Muscle of back (tissue), 11 donors: ENCODE data around the gene PERM1. TPM values are rescaled to one million over a fixed set of nuclear protein-coding genes. Genes with fewer than 3 reads are reported as not detected.
"Not testable (repeated sequence)": the region's sequence is repeated elsewhere in the genome, so short reads cannot be mapped to it uniquely, and the experiment has no call there.

Experiments used
- DNase-seq, 3 donors: peaks; one replicate each; pipeline versions ENCODE4 v3.0.0 to v3.0.0-alpha.2; 2013
- polyA plus RNA-seq, 10 donors: library from polyadenylated mRNA; unstranded; fragments of 120-200 nt; gene quantifications; one replicate each; pipeline ENCODE4 v1.2.1, GENCODE V29; 2013; ENCODE audit not compliant: insufficient read length in 10 of 10

Gene PERM1
- polyA plus RNA-seq, 10 donors: 0.97 to 2.9 (median 1.6) TPM

DNA sequence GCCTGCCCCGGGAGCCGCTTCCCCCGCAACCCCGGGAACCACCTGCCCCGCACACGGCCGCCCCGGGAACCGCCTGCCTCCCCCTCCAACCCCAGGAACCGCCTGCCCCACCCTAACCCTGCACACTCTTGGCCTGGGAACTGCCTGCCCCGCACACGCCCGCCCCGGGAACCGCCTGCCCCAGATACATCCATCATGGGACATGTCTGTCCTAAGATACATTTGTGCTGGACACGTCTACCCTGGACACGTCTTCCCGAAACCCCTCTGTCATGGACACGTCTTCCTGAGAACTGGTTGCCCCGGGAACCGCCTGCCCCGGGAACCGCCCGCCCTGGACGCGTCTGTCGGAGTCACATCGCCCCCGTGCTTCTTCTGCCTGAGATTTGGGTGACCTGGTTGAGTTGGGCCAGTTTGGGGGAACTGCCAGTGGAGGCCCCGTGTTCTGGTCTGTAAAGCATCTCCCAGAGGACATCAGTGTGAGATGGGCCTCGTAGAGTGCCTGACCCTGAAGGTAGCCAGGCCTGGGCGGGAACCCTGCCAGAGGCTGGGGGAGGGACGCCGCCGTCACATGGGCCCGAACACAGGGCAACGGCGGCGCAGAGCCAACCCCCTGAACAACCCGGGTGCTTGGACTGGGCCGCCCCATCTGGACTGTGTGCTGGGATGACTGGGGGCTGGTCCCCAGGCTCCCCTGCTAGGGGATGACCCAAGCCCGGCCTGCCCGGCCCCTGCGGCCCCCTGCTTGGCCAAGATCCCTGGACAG is 3.6 kb downstream of the PERM1 start:
- no peak for DNase-seq

DNA sequence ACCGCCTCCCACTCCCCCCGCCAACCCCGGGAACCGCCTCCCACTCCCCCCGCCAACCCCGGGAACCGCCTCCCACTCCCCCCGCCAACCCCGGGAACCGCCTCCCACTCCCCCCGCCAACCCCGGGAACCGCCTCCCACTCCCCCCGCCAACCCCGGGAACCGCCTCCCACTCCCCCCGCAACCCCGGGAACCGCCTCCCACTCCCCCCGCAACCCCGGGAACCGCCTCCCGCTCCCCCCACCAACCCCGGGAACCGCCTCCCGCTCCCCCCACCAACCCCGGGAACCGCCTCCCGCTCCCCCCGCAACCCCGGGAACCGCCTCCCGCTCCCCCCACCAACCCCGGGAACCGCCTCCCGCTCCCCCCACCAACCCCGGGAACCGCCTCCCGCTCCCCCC is 5.1 kb downstream of the PERM1 start:
- DNase-seq: not testable (repeated sequence)

DNA sequence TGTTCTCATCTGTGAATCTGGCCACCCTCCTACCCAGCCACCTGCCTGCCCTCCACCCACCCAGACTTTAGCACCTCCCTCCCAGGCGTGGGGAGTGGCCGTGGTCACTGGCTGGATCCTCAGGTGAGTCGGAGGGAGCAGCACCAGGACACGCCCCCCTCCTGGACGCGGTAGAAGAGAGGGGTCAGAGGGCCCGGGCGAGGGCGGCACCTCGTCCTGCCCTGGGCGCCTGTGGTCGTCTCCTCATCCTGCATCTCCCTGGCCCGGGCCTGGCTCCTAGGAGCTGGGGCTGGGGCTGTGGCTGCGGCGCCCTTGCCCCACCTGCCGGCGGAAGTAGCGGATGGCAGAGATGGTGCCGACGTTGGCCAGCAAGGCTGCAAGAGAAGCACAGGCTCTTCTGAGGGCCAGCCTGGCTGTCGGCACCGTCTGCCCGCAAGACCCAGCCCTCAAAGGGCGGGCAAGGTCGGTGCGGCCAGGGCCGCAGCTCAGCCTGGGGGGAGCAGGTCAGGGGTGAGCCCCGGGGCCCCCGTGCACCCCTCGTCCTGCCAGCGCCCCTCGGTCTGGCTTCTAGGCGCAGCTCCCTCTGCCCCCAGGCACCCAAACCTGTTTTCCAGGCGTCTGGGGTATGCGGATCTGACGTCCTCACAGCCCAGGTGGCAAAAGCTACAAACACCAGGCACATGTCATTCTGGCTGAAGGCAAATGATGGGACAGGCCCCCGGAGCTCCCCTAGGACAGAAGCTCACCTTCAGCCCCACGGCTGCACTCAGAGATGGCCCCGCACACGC is 5.8 kb downstream of the PERM1 start:
- DNase-seq: peak in 1 of 3 donors; percentile 49

DNA sequence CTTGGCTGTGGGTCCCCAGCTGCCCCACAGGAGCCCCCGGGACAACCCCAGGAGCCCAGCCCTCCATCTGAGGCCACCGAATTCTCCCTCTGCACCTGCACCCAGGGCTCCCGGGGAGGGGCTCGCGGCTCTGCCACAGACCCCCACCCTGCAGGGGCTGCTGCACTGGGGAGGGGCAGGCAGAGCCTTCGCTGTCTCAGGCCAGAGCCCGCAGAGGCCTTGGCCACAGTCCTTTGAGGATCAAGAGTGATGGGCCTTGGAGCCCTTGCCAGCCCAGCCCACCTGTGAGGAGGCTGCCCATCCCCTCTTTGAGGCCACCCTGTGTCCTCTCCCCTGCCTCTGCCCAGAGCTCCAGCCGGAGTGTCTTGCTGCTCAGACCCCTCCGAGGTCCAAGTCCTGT is 6.5 kb downstream of the PERM1 start:
- no peak for DNase-seq

DNA sequence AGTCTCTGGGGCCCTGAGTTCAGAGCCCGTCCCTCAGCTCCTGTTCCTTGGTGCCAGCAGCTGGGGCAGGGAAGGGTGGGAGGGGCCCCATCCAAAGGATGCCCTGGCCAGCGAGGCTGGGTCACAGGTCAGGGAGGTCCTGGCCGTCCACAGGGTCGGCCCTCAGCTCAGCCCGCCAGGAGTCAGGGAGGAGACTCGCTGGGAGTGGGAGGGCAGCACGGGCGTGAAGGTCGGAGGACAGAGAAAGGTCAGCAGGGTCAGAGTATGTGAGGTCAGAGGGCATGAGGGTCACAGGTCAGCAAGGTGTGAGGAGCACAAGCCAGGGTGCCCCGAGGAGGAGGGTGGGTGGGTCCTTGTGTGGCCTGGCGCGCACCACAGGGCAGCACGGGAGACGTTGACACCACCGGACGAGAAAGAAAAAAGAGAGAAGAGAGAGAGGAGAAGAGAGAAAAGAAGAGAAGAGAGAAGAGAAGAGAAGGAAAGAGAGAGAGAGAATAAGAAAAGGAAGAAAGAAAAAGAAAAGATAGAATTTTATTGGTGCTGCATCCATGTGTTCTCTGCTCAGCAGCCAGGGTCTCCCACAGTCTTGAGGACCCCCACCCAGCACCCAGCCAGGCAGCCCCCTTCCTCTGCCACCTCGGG is 7.1 kb downstream of the PERM1 start:
- DNase-seq: no peak

DNA sequence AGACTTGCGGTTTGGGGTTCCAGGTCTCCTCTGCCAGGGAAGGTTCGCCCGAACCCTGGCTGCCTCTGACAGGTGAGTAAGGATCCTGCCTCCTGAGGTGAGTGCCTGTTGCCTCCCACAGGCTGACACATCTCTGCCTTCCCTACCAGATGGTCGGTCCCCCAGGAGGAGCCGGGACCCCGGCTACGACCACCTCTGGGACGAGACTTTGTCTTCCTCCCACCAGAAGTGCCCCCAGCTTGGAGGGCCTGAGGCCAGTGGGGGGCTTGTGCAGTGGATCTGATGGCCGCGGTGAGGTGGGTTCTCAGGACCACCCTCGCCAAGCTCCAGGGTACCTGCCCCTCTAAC is 7.6 kb downstream of the PERM1 start:
- no peak for DNase-seq

DNA sequence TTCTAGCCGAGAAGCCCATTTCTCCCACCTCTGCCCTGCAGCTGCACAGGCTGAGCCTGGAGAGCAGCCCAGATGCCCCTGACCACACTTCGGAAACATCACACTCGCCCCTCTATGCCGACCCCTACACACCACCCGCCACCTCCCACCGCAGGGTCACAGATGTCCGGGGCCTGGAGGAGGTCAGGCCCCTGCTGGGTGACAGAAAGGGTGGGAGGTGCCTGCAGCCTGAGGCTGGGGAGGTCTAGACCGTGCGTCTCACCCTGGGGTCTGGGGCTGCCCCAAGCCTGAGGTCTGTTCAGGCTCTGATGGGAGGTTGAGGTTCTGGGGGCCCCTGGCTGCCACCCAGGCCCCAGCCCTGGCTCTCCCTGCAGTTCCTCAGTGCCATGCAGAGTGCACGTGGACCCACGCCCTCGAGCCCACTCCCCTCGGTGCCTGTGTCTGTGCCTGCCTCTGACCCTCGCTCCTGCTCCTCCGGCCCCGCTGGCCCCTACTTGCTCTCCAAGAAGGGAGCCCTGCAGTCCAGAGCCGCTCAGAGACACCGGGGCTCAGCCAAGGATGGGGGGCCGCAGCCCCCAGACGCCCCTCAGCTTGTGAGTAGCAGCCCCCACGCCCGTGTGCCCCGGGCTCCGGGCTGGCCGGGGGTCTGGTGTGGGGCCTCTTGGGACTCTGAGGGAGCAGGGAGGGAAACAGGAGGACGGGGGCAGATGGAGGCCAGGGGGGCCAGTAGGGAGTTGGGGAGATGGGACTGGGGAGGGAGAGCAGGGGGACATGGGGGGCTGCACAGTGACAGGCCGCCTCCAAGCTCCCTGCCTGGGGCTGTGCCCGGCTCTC is 8.2 kb downstream of the PERM1 start:
- no peak for DNase-seq

DNA sequence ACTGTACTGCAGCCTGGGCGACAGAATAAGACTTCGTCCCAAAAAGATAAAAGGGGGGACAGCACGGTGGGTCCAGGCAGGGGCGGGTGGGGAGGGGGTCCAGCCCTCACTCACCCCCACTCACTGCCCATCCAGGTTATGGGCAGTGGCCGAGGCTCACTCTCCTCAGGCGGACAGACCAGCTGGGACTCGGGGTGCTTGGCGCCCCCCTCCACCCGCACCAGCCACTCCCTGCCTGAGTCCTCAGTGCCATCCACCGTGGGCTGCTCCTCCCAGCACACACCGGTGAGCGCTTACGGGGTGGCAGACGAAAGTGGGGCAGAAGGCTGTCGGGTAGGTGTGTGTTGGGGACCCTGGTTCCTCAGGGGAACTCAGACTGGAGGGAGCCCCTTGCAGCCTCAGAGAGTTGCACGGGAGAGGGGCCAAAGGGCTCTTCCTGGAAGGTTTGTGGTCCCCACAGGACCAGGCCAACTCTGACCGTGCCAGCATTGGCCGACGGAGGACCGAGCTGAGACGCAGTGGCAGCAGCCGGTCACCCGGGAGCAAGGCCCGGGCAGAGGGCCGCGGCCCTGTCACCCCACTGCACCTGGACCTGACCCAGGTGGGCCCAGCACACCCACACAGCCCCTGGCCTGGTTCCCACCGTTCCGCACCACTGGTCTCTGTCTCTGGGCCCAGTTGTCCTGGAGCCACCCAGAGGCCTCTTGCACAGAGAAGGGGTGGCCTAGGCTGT is 9.0 kb downstream of the PERM1 start:
- no peak for DNase-seq

DNA sequence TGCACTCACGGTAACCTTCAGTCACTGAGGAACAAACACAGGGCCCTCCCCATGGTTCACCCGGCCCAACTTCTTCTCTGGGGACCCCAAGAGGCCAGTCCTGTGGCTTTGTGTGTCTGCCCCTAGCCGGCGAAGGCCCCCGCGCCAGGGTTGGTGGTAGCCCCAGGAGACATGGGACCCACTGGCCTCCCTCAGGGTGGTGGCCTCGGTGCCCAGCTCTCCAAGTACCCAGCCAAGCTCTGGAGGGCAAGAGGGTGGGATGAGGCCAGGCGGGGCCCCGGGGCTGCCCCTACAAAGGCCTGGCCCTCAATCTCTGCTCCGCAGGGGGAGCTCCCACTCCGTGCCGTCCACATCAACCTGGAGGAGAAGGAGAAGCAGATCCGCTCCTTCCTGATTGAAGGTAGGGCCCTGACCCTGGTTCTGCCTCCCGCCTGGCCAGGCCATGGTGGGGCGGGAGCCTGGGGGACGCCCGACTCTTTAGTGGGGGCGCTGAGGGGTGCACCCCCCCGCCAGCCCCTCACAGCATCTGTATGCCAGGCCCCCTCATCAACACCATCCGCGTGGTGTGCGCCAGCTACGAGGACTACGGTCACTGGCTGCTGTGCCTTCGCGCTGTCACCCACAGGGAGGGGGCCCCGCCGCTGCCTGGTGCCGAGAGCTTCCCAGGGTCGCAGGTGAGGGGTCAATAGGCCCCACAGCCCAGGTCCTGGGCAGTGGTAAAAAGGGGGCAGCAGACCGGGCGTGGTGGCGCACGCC is 10.0 kb downstream of the PERM1 start:
- DNase-seq: no peak

DNA sequence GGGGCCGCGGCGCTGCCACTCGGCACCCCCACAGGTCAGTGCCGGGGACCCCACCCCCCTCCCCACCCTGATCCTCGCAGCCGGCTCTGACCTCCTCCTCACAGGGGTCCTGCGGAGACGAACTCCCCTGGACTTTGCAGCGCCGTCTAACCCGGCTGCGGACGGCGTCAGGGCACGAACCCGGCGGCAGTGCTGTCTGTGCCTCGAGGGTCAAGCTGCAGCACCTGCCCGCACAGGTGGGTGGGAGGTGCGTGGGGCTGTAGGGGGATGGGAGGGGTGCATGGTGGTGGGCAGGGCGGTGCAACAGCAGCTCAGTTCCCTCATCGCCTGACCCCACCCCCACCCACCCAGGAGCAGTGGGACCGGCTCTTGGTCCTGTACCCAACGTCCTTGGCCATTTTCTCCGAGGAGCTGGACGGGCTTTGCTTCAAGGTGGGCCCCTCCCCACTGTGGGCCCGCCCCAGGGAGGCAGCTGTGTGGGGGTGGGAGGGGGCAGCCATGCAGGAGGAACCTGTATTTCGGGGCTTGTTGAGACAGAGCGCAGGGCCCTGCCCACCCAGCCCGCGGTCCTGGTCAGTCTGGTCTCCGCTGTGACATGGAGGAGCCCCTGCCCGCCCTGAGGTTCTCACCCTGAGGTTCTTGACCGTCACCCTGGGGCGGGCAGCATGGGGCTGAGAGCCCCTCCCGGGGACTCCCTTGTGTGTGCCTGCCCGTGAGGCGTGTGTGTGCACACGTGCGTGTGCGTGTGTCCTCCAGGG is 10.7 kb downstream of the PERM1 start:
- DNase-seq: no peak

DNA sequence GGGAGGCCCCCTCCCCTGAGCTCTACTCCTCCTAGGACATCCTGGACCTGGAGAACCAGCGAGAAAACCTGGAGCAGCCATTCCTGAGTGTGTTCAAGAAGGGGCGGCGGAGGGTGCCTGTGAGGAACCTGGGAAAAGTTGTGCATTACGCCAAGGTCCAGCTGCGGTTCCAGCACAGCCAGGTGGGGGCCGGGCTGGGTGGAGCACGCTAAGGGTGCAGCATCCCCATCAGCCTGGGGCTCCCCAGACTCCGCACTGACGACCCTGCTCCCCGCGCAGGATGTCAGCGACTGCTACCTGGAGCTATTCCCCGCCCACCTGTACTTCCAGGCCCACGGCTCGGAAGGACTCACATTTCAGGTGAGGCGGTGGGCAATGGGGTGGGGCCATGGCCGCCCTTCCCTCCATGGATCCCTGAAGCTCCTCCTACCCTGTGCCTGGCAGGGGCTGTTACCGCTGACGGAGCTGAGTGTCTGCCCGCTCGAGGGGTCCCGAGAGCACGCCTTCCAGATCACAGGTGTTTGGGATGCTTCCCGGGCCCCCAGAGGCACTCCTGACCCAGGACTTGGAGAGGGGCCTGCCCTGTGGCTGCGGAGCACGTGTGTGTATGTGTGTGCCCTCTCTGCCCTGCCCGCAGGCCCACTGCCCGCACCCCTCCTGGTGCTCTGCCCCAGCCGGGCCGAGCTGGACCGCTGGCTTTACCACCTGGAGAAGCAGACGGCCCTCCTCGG is 11.5 kb downstream of the PERM1 start:
- DNase-seq: no peak

DNA sequence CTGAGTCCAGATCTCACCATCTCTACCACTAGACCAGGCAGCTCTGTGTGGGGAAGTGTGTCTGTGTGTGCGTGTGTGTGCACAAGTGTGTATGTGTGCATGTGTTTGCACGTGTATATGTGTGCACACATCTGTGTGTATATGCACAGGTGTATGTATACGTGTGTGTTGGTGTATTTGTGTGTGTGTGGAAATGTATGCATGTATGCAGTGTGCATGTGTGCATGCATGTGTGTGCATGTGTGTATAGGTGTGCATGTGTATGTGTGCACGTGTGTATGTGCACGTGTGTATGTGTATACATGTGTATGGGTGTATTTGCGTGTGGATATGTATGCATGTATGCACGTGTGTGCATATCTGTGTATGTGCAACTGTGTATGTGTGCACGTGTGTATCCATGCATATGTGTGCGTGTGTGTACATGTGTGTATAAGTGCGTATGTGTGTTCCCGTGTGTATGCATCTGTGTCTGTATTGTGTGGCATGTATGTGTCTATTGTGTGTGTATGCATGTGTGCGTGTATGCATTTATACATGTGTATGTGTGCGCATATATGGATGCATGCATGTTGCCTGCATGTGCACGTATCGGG is 12.5 kb downstream of the PERM1 start:
- no peak for DNase-seq

DNA sequence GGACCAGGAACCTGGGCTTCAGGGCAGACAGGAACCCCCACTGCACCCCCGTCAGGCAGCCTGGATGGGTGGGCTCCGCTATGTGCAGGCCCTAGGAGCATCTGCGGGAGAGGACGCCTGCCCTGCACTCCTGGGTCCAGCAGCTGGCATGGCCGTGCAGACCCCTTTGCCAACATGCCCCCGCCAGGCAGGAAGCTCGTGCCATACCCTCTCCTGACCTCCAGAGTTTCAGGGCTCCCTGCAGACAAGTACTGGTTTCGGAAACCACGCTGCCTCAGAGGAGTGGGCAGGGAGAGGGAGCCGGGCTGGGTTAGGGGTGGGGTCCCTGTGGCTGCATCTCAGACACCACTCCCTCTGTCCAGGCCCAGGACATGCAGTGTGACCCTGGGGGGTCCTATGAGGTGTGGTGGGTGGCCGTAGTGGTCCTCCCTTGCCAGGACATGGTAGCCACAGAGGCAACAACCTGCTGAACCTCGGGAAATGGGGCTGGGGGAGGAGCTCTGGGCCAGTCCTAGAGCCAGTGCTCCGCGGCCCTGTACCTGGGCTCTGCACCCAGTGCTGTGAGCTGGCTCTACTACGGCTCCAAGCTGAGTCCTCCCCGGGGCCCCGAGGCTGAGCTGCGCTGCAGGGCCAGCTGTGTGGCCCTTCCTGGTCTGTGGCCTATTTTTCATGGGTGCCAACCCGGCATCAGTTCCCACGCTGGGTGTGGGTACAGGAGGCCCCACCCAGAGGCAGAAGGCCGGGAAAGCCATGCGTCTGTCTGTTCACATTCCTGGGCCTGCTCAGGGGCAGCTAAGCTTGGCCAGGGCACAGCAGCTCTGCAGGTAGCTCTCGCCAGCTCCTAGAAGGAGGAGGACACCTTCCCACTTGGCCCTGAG is 14.2 kb downstream of the PERM1 start:
- DNase-seq: no peak

DNA sequence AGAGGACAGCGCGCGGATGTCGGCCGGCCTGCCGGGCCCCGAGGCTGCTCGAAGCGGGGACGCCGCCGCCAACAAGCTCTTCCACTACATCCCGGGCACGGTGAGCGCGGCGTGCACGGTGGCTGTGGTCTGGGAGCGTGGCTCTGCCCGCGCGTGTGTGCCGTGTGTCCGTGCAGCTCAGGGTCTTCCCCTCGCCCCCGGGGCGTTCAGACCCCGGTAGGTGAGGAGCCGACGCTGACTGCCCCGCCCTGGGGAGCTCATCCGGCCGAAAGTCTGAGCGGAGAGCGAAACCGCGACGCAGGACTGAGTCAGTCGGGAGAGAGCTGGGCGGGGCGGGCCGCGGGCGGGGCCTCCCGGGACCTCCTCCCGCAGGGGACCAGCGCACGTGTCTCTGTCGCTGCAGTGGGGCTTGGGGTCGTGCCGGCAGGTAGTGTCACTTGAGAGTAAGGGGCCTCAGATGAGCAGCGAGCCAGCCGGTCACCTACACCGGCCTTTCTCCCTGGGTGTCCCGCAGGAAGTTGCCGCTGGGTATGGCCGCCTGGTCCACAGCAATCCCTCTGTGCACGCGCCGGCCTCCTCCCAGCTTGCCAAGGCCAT is 15.1 kb downstream of the PERM1 start:
- DNase-seq: peak in 1 of 3 donors; percentile 57

DNA sequence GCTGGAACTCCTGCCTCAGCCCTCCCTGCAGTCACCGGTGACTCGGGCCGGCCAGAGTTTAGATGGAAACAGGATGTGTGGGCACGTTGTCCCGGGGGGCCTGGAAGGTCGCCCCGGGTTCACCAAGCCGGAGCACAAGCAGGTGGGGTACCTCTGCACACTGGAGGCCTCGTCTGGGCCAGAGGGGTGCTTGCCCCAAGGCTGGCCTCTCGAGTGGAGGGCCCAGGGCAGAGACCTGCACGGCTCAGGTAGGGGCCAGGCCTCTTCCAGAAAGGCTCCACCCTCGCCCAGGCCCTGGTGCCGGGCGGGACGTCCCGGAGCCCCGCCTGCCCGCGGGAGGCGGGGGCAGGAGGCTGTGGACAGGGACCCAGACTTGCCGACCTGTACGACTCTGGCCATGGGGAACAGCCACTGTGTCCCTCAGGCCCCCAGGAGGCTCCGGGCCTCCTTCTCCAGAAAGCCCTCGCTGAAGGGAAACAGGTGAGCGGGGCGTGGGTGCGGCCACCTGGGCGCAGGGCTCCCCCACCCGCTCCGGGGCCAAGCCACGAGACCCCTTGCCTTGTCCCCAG is 15.7 kb downstream of the PERM1 start, which contains the start of gene PLEKHN1:
TSS of gene PLEKHN1 (plus strand) at position 348 of the 569 bp plus-strand sequence. CDS start at position 398, 50 bp downstream.
- no peak for DNase-seq

DNA sequence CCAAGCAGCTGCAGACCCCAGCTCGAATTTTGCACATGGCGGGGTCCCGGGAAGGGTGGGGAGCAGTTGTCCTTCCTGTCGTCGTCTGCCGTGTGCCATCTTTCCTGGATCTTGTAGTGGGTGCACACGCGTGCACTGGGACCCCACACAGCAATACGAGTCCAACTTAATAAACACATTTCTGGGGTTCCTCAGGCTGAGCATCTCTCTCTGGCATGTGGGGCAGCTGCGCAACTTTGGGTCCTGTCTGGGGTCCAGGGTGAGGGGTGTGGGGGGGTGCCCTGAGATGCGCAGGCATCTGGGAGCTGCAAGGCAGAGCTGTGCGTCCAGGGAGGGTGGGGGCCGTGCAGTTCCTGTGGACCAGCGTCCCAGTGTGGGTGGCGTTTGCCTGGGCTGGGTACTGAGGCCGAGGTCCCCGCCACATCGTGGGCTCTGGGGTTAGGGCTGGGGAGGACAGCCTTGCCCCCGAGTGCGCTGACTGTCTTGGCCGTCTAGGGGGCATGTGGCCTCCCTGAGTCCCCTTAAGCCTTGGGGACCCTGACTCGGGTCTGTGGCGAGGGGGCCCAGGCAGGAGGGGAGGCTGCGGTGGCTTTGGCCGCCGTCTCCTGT is 16.3 kb downstream of the PERM1 start:
- no peak for DNase-seq
